Measurements from ENCODE around the gene FTH1. TPM values are rescaled to one million over a fixed set of nuclear protein-coding genes. Genes with fewer than 3 reads are reported as not detected.
"Not testable (repeated sequence)": the region's sequence is repeated elsewhere in the genome, so short reads cannot be mapped to it uniquely, and the experiment has no call there.

The FTH1 gene
- total RNA-seq, 1 experiment from 2014 or later: 2,322 TPM

DNA sequence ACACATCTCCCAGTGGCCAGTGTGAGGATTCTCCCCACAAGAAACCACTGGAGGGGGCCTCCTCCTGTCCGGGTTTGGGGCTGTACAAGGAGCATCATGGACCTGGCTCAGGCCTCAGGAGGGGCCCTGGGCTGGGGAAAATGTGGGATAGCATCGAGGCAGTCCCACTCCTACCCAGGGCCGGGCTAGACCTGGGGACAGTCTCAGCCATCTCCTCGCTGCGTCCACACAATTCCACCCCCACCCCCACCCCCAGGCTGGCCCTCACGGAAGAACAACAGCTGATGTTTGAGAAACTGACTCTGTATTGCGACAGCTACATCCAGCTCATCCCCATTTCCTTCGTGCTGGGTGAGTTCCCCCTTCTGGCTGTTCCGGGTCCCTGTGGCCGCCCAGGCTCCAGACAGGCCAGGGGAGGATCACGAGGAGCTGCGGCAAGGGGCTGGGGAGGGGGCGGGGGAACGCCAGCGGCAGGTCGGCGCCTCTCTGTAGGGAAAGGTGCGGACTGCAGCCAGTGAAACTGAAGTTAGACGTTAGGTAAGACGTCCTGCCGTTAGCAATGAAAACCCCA, 12.5 kb downstream of the FTH1 start:
- DNase-seq (ENCODE audit: low read depth, low spot score): no peak
- BruUV-seq (replicated peaks): no TSS peak
- intact Hi-C loops (cut with micrococcal nuclease; ENCODE audit: unreplicated experiment) (no loop called here), in situ Hi-C loops (cut with HindIII; ENCODE audit: low pct_unique_long_range_greater_than_20kb, low sequenced_read_pairs) (no loop called here)
- TF ChIP-seq POLR2AphosphoS5 (IDR thresholded peaks at IDR 0.05; ENCODE audit: low read depth, low read length): no peak
- TF ChIP-seq, protein P1, sequence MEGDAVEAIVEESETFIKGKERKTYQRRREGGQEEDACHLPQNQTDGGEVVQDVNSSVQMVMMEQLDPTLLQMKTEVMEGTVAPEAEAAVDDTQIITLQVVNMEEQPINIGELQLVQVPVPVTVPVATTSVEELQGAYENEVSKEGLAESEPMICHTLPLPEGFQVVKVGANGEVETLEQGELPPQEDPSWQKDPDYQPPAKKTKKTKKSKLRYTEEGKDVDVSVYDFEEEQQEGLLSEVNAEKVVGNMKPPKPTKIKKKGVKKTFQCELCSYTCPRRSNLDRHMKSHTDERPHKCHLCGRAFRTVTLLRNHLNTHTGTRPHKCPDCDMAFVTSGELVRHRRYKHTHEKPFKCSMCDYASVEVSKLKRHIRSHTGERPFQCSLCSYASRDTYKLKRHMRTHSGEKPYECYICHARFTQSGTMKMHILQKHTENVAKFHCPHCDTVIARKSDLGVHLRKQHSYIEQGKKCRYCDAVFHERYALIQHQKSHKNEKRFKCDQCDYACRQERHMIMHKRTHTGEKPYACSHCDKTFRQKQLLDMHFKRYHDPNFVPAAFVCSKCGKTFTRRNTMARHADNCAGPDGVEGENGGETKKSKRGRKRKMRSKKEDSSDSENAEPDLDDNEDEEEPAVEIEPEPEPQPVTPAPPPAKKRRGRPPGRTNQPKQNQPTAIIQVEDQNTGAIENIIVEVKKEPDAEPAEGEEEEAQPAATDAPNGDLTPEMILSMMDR (IDR thresholded peaks at IDR 0.05): no peak
- TF ChIP-seq SIN3A (IDR thresholded peaks at IDR 0.05; ENCODE audit: borderline replicate concordance, insufficient read depth, low read depth, low read length): no peak
- TF ChIP-seq TCF7L2 (IDR thresholded peaks at IDR 0.05; ENCODE audit: low read depth, low read length): no peak
- TF ChIP-seq, protein P2, sequence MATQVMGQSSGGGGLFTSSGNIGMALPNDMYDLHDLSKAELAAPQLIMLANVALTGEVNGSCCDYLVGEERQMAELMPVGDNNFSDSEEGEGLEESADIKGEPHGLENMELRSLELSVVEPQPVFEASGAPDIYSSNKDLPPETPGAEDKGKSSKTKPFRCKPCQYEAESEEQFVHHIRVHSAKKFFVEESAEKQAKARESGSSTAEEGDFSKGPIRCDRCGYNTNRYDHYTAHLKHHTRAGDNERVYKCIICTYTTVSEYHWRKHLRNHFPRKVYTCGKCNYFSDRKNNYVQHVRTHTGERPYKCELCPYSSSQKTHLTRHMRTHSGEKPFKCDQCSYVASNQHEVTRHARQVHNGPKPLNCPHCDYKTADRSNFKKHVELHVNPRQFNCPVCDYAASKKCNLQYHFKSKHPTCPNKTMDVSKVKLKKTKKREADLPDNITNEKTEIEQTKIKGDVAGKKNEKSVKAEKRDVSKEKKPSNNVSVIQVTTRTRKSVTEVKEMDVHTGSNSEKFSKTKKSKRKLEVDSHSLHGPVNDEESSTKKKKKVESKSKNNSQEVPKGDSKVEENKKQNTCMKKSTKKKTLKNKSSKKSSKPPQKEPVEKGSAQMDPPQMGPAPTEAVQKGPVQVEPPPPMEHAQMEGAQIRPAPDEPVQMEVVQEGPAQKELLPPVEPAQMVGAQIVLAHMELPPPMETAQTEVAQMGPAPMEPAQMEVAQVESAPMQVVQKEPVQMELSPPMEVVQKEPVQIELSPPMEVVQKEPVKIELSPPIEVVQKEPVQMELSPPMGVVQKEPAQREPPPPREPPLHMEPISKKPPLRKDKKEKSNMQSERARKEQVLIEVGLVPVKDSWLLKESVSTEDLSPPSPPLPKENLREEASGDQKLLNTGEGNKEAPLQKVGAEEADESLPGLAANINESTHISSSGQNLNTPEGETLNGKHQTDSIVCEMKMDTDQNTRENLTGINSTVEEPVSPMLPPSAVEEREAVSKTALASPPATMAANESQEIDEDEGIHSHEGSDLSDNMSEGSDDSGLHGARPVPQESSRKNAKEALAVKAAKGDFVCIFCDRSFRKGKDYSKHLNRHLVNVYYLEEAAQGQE (IDR thresholded peaks at IDR 0.05; ENCODE audit: insufficient read depth in 1 of 2, low read depth in 2 of 2, low read length in 1 of 2): no peak
- ATAC-seq: peak; percentile 39
- H3K27ac ChIP-seq (ENCODE audit: low read length): no peak overlapping the region
- ChIA-PET CTCF (interaction anchor here (0.7 kb wide), 1 partner anchor 32 kb away, joined by 4 read pairs; no protein-coding TSS in a partner anchor), POLR2A (no interaction called here)
- no peaks in the 10 kb centered on the region for H3K9me3 ChIP-seq (ENCODE audit: control insufficient read depth, insufficient read depth, low read depth, low read length)
- H3K36me3 ChIP-seq (ENCODE audit: control insufficient read depth, insufficient read depth, low read length): no peaks in the 10 kb centered on the region
- H3K27me3 ChIP-seq (ENCODE audit: control insufficient read depth, insufficient read depth, low read length): no peaks in the 10 kb centered on the region
- no peak overlapping the region for H3K4me3 ChIP-seq (ENCODE audit: low read depth in 2 of 2, low read length in 2 of 2)
- no peaks in the 10 kb centered on the region; the same call in 1 of the 2 replicates for H3K4me1 ChIP-seq (ENCODE audit: control insufficient read depth, insufficient read depth, low read length)

DNA sequence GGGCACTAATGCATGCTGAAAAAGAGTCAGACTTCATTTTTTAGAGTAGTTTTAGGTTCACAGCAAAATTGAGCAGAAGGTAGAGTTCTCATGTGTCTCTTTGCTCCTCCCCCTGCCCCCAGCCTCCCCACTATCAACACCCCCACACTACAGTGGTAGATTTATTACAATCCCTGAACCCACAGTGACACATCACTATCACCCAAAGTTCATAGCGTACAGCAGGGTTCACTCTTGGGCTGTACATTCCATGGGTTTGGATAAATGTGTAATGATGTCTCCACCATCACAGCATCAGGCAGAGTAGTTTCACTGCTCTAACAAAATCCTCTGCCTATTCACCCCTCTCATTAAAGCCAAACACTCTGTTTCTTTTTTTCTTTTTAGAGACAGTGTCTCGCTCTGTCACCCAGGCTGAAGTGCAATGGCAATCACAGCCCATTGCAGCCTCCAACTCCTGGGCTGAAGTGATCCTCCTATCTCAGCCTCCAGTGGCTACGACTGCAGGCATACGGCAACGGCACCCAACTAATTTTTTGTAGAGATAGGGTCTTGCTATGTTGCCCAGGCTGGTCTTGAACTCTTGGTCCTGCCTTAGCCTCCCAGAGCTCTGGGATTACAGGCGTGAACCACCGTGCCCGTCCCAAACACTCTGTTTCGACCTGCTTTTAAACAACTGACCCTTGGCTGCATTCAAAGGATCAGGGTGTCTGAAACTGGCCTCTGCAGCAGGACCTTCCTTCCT, 13.2 kb downstream of the FTH1 start:
- CTCF ChIA-PET: interaction anchor here (0.7 kb wide), 1 partner anchor 31 kb away, joined by 4 read pairs; no protein-coding TSS in a partner anchor
- intact Hi-C loops (cut with micrococcal nuclease; ENCODE audit: unreplicated experiment) (no loop called here), in situ Hi-C loops (cut with HindIII; ENCODE audit: low pct_unique_long_range_greater_than_20kb, low sequenced_read_pairs) (no loop called here)
- no peaks in the 10 kb centered on the region for H3K36me3 ChIP-seq (ENCODE audit: control insufficient read depth, insufficient read depth, low read length)
- no peak for DNase-seq (ENCODE audit: low read depth, low spot score)
- H3K4me1 ChIP-seq (ENCODE audit: control insufficient read depth, insufficient read depth, low read length): peaks cover 4% of the 10 kb centered on the region; the same call in 1 of the 2 replicates
- POLR2A ChIA-PET: no interaction called here
- H3K4me3 ChIP-seq (ENCODE audit: low read depth in 2 of 2, low read length in 2 of 2): no peak overlapping the region
- H3K27ac ChIP-seq (ENCODE audit: low read length): no peak overlapping the region
- H3K27me3 ChIP-seq (ENCODE audit: control insufficient read depth, insufficient read depth, low read length): no peaks in the 10 kb centered on the region
- ATAC-seq: peak; percentile 39; the same call in 1 of the 2 replicates
- BruUV-seq (replicated peaks): no TSS peak
- TF ChIP-seq, protein P1 (IDR thresholded peaks at IDR 0.05): no peak
- no peaks in the 10 kb centered on the region for H3K9me3 ChIP-seq (ENCODE audit: control insufficient read depth, insufficient read depth, low read depth, low read length)

DNA sequence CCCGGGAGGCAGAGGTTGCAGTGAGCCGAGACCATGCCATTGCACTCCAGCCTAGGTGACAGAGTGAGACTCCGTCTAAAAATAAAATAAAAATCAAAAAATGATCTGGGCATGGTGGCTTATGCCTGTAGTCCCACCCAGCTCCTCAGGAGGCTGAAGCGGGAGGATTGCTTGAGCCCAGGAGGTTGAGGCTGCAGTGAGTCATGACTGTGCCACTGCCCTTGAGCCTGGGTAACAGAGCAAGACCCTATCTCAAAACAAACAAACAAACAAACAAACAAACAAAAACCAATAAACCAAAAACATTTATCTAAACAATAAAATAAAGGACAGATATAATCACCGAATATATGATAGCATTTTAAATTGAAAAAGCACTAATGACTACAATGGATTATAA, 13.8 kb downstream of the FTH1 start:
- DNase-seq (ENCODE audit: low read depth, low spot score); H3K27me3 ChIP-seq (ENCODE audit: control insufficient read depth, insufficient read depth, low read length); H3K27ac ChIP-seq (ENCODE audit: low read length); CTCF ChIA-PET; BruUV-seq (replicated peaks); POLR2A ChIA-PET; ATAC-seq; intact Hi-C loops (cut with micrococcal nuclease; ENCODE audit: unreplicated experiment); H3K4me3 ChIP-seq (ENCODE audit: low read depth in 2 of 2, low read length in 2 of 2); H3K36me3 ChIP-seq (ENCODE audit: control insufficient read depth, insufficient read depth, low read length); in situ Hi-C loops (cut with HindIII; ENCODE audit: low pct_unique_long_range_greater_than_20kb, low sequenced_read_pairs); H3K9me3 ChIP-seq (ENCODE audit: control insufficient read depth, insufficient read depth, low read depth, low read length); H3K4me1 ChIP-seq (ENCODE audit: control insufficient read depth, insufficient read depth, low read length): not testable (repeated sequence)

Data from Panc1 (cell line).